H9 (cell line): ENCODE data around the gene CDHR5. TPM values are rescaled to one million over a fixed set of nuclear protein-coding genes. Genes with fewer than 3 reads are reported as not detected.

Source experiments
- DNase-seq: peaks from one replicate; pipeline ENCODE4 v3.0.0-alpha.2; 2017
- H2AFZ ChIP-seq: one replicate; pipeline ENCODE4 v1.6.1; 2013; ENCODE audit warnings: mild to moderate bottlenecking, low read length, control low read depth, moderate library complexity
- H2AK5ac ChIP-seq: 2 replicates; pipeline ENCODE4 v1.6.1; 2013; ENCODE audit warnings: low read length, control low read depth, mixed read lengths; ENCODE audit not compliant: insufficient read length
- H2BK120ac ChIP-seq: one replicate; pipeline ENCODE4 v1.6.1; 2013; ENCODE audit warnings: low read depth, mild to moderate bottlenecking, low read length, control low read depth, inconsistent platforms; ENCODE audit not compliant: poor library complexity, severe bottlenecking
- H2BK12ac ChIP-seq: 2 replicates; pipeline ENCODE4 v1.6.1; 2013; ENCODE audit warnings: low read length, control low read depth, mixed read lengths, low read depth; ENCODE audit not compliant: insufficient read length
- H2BK15ac ChIP-seq: 2 replicates; pipeline ENCODE4 v1.6.1; 2013; ENCODE audit warnings: low read depth, low read length, control low read depth
- H2BK20ac ChIP-seq: one replicate; pipeline ENCODE4 v1.6.1; 2013; ENCODE audit warnings: low read depth, mild to moderate bottlenecking, low read length, control low read depth, inconsistent platforms; ENCODE audit not compliant: poor library complexity, severe bottlenecking
- H2BK5ac ChIP-seq: 2 replicates; pipeline ENCODE4 v1.6.1; 2013; ENCODE audit warnings: low read length, control low read depth, mixed read lengths; ENCODE audit not compliant: insufficient read length
- H3K14ac ChIP-seq: 2 replicates; pipeline ENCODE4 v1.6.1; 2013; ENCODE audit warnings: low read length, control low read depth; ENCODE audit not compliant: insufficient read depth
- H3K18ac ChIP-seq: 2 replicates; pipeline ENCODE4 v1.6.1; 2013; ENCODE audit warnings: low read depth, mild to moderate bottlenecking, mixed read lengths, low read length, control low read depth; ENCODE audit not compliant: insufficient read length
- H3K23ac ChIP-seq: 2 replicates; pipeline ENCODE4 v1.6.1; 2013; ENCODE audit warnings: low read length, control low read depth, mixed read lengths, low read depth; ENCODE audit not compliant: insufficient read length
- H3K23me2 ChIP-seq: 2 replicates; pipeline ENCODE4 v1.6.1; 2013; ENCODE audit warnings: low read depth, mild to moderate bottlenecking, mixed read lengths, low read length, control low read depth; ENCODE audit not compliant: insufficient read length, poor library complexity, severe bottlenecking
- H3K27ac ChIP-seq: 2 replicates; pipeline ENCODE4 v1.5.1; 2013; ENCODE audit warnings: low read length, control low read depth, mixed read lengths, low read depth; ENCODE audit not compliant: insufficient read length
- H3K27me3 ChIP-seq: 2 replicates; pipeline ENCODE4 v1.6.1; 2013; ENCODE audit warnings: low read length, control low read depth, inconsistent platforms; ENCODE audit not compliant: insufficient read depth
- H3K4ac ChIP-seq: 2 replicates; pipeline ENCODE4 v1.6.1; 2013; ENCODE audit warnings: low read depth, mild to moderate bottlenecking, control low read depth, inconsistent platforms, low read length, moderate library complexity
- H3K4me1 ChIP-seq: 2 replicates; pipeline ENCODE4 v1.6.1; 2013; ENCODE audit warnings: low read length, control low read depth, inconsistent platforms; ENCODE audit not compliant: insufficient read depth
- H3K4me2 ChIP-seq: 2 replicates; pipeline ENCODE4 v1.6.1; 2013; ENCODE audit warnings: low read length, control low read depth, mixed read lengths; ENCODE audit not compliant: insufficient read length, insufficient read depth
- H3K56ac ChIP-seq: 2 replicates; pipeline ENCODE4 v1.6.1; 2013; ENCODE audit warnings: low read depth, mild to moderate bottlenecking, mixed read lengths, low read length, control low read depth; ENCODE audit not compliant: insufficient read length
- H3K79me1 ChIP-seq: 2 replicates; pipeline ENCODE4 v1.6.1; 2013; ENCODE audit warnings: low read depth, mild to moderate bottlenecking, moderate library complexity, low read length, control low read depth, inconsistent platforms; ENCODE audit not compliant: insufficient read depth, poor library complexity, severe bottlenecking
- H3K79me2 ChIP-seq: 2 replicates; pipeline ENCODE4 v1.6.1; 2013; ENCODE audit warnings: low read length, control low read depth, inconsistent platforms; ENCODE audit not compliant: insufficient read depth
- H3K9ac ChIP-seq: 2 replicates; pipeline ENCODE4 v1.6.1; 2013; ENCODE audit warnings: low read length, control low read depth, mixed read lengths; ENCODE audit not compliant: insufficient read length; ENCODE audit errors: extremely low read depth
- H3K9me3 ChIP-seq: one replicate; pipeline ENCODE4 v1.6.1; 2013; ENCODE audit warnings: low read depth, low read length, inconsistent platforms; ENCODE audit not compliant: control insufficient read depth
- H3T11ph ChIP-seq: one replicate; pipeline ENCODE4 v1.6.1; 2013; ENCODE audit warnings: mild to moderate bottlenecking, low read length, control low read depth, inconsistent platforms
- H4K20me1 ChIP-seq: one replicate; pipeline ENCODE4 v1.6.1; 2013; ENCODE audit not compliant: control insufficient read depth, insufficient read length, insufficient read depth
- H4K5ac ChIP-seq: 2 replicates; pipeline ENCODE4 v1.6.1; 2013; ENCODE audit warnings: low read depth, mild to moderate bottlenecking, mixed read lengths, low read length, control low read depth; ENCODE audit not compliant: insufficient read length
- H4K8ac ChIP-seq: replicated peaks from 2 replicates; pipeline ENCODE4 v1.6.1; 2013; ENCODE audit warnings: low read length, control low read depth, mixed read lengths, low read depth; ENCODE audit not compliant: insufficient read length
- H4K91ac ChIP-seq: 2 replicates; pipeline ENCODE4 v1.6.1; 2013; ENCODE audit warnings: low read depth, mild to moderate bottlenecking, moderate library complexity, mixed read lengths, low read length, control low read depth; ENCODE audit not compliant: insufficient read length
- H3K27ac Mint-ChIP-seq, 3 experiments: 2 replicates in 2 of 3; 3 replicates in 1 of 3; pipeline ENCODE4 v1.8.0; 2020 to 2021; ENCODE audit warnings: mixed read lengths in 3 of 3, mild to moderate bottlenecking in 1 of 3, moderate library complexity in 1 of 3
- H3K27me3 Mint-ChIP-seq: 2 replicates; pipeline ENCODE4 v1.8.0; 2021; ENCODE audit warnings: low read depth, mild to moderate bottlenecking, moderate library complexity, mixed read lengths
- H3K36me3 Mint-ChIP-seq, 3 experiments: 2 replicates in 2 of 3; 3 replicates in 1 of 3; pipeline ENCODE4 v1.8.0; 2020 to 2021; ENCODE audit warnings: low read depth in 3 of 3, mixed read lengths in 3 of 3; ENCODE audit not compliant: insufficient read depth in 1 of 3
- H3K4me1 Mint-ChIP-seq, 2 experiments: 2 replicates each; pipeline ENCODE4 v1.8.0; 2020; ENCODE audit warnings: mixed read lengths in 2 of 2
- H3K4me3 Mint-ChIP-seq, 2 experiments: 2 replicates in 1 of 2; 3 replicates in 1 of 2; pipeline ENCODE4 v1.8.0; 2020 to 2021; ENCODE audit warnings: mild to moderate bottlenecking in 2 of 2, mixed read lengths in 2 of 2, moderate library complexity in 1 of 2
- H3K9me3 Mint-ChIP-seq, 2 experiments: 2 replicates in 1 of 2; 3 replicates in 1 of 2; pipeline ENCODE4 v1.8.0; 2020; ENCODE audit warnings: mild to moderate bottlenecking in 2 of 2, mixed read lengths in 2 of 2, moderate library complexity in 1 of 2
- CTCF ChIP-seq: fragments of 200-600 bp; sonication (generic); conservative IDR thresholded peaks from 3 replicates; pipeline ENCODE4 v1.8.0; 2021; ENCODE audit warnings: antibody characterized with exemption, mild to moderate bottlenecking
- WGBS: extraction: QIAGEN DNeasy Blood & Tissue Kit; methylation state at CpG from one replicate; pipeline ENCODE4 v1.1.7; 2013; ENCODE audit warnings: missing lambda C conversion rate, low lambda C conversion rate, mixed read lengths; ENCODE audit not compliant: insufficient read length; ENCODE audit errors: extremely low coverage; 5-methylcytosine and 5-hydroxymethylcytosine counted together
- total RNA-seq: library from RNA; stranded (reverse); gene quantifications from 2 replicates; pipeline ENCODE4 v1.2.1, GENCODE V29; 2021

CDHR5 gene
- total RNA-seq, 1 experiment from 2014 or later: not detected

- Histone ChIP-seq H2BK12ac (no peak overlapping the region), H3K23me2 (no peaks in the 10 kb centered on the region), H3K4me1 (no peaks in the 10 kb centered on the region), H4K91ac (no peak overlapping the region), H3K27me3 (no peaks in the 10 kb centered on the region), H3K27ac (no peak overlapping the region), H2BK20ac (no peak overlapping the region), H4K20me1 (peaks cover 3% of the 10 kb centered on the region), H3K56ac (no peak overlapping the region), H3K23ac (no peak overlapping the region), H3K4ac (no peak overlapping the region), H2AK5ac (no peak overlapping the region), H3T11ph (no peak overlapping the region), H2BK15ac (no peak overlapping the region), H3K9ac (no peak overlapping the region), H3K79me1 (no peaks in the 10 kb centered on the region), H3K18ac (no peak overlapping the region), H3K9me3 (no peaks in the 10 kb centered on the region), H2BK5ac (no peak overlapping the region), H2AFZ (no peak overlapping the region), H3K4me2 (no peak overlapping the region), H3K14ac (no peak overlapping the region; the same call in 1 of the 2 replicates), H4K8ac (no peak overlapping the region), H3K79me2 (no peaks in the 10 kb centered on the region), H4K5ac (no peak overlapping the region), H2BK120ac (no peak overlapping the region)
- Mint-ChIP-seq H3K9me3 (no peaks in the 10 kb centered on the region), H3K4me3 (no peak overlapping the region), H3K27me3 (no peaks in the 10 kb centered on the region), H3K4me1 (peaks cover 3 to 4% of the 10 kb centered on the region in 2 experiments; a peak in 1 of 4 replicates), H3K27ac (peak overlapping the region in 1 of 3 experiments; percentile 84; a peak in 2 of 7 replicates), H3K36me3 (peaks cover 27 to 72% (median 66%) of the 10 kb centered on the region in 3 experiments)
- no peak for DNase-seq
- no peak for TF ChIP-seq CTCF
- WGBS: no CpG with 5 or more reads among the region's 28 CpGs
Measured at GRCh38 chr11:608791-609251, 15.9 kb downstream of the CDHR5 start.
